Measurements from ENCODE around the gene VRK3.
A peak's percentile ranks its signal among the peaks of the same experiment; 100 is the strongest.
"Not testable (repeated sequence)": the region's sequence is repeated elsewhere in the genome, so short reads cannot be mapped to it uniquely, and the experiment has no call there.

VRK3 gene

DNA sequence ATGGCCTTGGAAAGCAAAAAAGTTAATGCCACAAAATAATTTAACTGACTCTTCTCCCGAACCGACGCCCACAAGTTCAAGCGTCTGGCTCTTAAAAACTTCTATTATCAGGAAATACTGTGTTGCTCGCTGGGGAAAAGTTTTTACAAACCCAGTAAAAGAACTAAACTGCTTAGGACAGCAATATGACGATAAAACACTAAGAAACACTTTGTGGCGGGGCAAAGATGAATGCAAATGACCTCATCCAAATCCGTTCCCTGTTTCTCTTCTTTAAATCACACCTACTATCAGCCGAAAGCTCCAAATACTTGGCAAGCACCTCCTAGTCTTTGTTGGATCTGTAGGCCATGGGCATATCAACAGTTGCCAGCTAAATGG is 69.1 kb downstream of the VRK3 start:
- DNase-seq (ENCODE audit: low read depth in 2 of 2), result no peak

DNA sequence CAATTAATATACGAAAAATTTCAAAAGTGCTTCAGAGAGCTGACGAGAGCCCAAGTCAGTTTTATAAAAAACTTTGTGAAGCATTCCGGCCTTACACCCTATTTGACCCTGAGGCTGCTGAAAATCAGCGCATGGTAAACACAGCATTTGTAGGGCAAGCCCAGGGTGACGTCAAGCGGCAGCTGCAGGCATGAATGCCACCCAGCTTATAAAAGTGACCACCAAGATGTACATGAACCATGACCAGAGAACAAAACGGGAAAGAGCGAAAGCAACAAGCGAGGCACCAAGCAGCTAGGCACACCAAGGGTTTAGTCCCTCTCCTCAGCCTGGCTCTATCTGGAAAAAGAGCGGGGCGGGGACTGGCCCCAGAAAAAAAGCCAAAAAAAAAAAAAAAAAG is 70.2 kb downstream of the VRK3 start:
- DNase-seq (ENCODE audit: low read depth in 2 of 2), result no peak

DNA sequence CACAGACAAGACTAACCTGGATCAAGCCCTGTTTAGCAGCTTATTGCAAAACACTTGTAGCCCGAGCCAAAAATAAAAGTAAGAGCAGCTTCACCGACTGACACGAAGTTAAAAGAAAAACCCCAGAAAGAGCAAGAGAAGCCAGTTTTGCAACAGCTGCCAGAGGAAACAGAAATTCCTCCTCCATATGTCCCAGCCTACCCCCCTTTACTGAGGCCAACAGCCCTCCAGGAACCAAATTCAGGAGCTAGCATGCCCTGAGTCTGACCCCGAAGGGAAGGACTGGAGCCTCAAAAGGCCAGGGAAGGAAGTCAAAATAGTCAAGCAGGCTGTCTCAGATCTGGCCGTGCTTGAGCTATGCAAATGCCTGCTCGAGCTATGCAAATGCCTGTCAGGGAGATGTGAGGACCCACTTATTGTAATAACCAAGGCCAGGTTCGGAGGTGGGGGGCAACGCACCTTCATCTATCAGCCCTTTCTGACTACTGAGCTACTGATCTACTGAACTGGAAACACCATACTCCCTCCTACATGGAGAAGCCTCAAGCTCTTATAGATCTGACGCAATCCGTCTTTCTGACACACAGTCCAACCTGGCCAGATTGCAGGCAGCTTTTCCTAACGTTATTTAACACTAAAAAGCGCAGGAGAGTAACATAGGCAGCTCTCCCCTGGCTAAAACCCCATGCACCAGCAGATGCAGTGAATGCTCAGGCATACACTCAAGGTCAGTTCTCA is 70.9 kb downstream of the VRK3 start:
- no peak for DNase-seq (ENCODE audit: low read depth in 2 of 2)

- DNase-seq (ENCODE audit: low read depth in 2 of 2), result no peak
These were observed 71.8 kb downstream of the VRK3 start for GRCh38 chr19:49953416-49953815.

GRCh38 chr19:49952906-49953305 is 72.3 kb downstream of the VRK3 start:
- no peak for DNase-seq (ENCODE audit: low read depth in 2 of 2)

GRCh38 chr19:49952479-49952836 is 72.7 kb downstream of the VRK3 start:
- DNase-seq (ENCODE audit: low read depth in 2 of 2), result no peak

DNA sequence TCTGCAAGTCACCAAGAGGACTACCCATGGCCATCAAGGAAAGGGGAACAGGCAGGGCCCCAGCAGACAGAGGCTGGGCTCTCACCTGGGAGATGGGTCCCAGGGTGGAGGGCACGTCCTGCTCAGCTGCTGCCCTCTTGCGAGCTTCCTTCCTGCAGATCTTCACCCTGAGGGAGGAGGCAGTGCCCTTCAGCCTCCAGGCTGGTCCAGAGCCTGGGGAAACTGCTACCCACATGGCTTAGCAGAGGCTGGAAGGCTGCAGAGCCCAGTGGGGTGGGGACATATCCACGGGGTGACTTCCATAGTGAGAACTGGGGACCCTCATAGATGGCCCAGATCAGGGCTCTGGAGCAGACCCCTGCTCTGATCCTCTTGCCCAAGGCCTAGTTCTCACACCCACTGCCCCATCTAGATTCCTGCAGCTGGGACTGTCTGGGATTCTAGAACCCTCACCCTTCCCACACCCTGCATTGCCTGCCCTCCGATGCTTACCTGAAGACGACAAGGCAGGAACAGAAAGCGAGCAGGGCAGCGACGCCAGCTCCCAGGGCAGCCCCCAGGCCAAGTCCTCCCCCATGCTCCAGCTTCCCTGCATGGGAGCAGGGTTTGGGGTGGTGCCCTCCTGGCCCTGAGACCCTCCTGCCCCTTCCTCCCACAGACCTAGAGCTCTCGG is 73.2 kb downstream of the VRK3 start:
- DNase-seq (ENCODE audit: low read depth in 2 of 2), result no peak

DNA sequence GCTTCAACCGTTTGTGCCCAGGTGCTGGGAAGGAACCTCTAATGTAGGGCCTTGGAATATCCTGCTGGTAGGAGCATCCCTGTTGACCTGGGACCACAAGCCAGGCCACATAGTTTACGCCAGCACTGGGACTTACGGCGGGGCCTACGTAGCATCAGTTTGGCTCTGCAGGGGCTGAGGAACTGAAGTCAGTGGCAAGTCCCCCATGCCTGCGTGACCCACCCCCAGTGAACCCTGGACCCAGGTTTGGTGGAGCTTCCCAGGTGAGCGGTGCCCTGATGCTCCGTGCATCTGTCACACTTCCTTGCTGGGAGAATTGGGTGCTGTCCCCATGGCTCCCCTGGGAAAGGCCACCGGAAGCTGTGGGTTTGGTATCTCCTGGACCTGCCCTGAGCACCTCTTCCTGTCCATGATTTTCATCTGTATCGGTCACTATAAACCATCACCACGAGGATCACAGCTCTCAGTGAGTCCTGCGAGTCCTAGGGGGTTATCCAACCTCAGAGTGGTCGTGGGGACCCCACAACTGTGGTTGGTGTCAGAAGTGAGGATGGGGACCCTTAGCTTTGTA is 74.1 kb downstream of the VRK3 start:
- DNase-seq (ENCODE audit: low read depth in 2 of 2), result no peak

GRCh38 chr19:49950590-49950948 is 74.6 kb downstream of the VRK3 start:
- DNase-seq (ENCODE audit: low read depth in 2 of 2), result no peak

DNA sequence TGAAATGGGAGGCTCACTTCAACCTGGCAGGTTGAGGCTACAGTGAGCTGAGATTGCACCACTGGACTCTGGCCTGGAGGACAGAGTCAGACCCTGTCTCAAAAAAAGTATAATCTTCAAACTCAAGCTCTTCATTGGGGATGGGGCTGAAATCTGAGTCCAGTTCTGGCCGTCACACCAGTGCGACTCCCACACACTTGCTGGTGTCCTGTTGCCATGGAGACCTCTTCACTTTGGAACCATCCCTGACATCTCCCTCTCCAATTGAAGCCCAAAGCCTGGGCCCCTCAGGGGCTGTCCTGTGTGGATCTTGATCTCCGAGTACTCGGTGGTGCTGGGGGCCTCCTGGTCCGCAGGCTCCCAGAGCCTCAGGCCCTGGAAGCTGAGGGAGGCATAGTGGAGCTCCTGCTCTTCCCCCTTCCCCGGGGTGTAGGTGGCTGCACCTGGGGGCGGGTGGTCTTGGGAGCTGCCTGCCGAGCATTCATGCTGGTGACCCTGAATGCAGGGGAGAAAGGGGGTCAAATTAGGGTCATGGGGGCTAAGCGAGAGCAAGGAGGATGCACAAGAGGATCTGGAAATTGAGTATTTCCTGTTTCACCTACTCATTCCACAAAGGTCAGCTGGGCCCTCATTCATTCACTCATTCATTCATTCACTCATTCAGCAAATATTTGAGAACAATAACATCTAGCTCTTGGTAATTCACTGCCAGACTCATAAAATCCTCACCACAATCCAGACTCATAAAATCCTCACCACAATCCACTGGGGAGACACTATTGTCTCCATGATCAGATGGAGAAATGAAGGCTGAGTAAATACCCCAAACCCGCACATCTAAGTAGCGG is 75.2 kb downstream of the VRK3 start:
- DNase-seq (ENCODE audit: low read depth in 2 of 2), result no peak

- DNase-seq (ENCODE audit: low read depth in 2 of 2), result no peak
These were observed 78.8 kb downstream of the VRK3 start for GRCh38 chr19:49946415-49946814.

DNA sequence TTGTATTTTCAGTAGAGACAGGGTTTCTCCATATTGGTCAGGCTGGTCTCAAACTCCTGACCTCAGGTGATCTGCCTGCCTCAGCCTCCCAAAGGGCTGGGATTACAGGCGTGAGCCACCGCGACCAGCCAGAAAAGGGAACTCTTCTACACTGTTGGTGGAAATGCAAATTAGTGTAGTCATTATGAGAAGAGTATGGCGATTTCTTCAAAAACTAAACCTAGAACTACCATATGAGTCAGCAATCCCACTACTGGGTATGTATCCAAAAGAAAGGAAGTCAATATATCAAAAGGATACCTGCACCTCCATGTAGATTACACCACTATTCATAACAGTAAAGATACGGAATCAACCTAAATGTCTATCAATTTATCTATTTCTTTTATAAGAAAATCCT is 80.6 kb downstream of the VRK3 start:
- DNase-seq (ENCODE audit: low read depth in 2 of 2), result not testable (repeated sequence)

DNA sequence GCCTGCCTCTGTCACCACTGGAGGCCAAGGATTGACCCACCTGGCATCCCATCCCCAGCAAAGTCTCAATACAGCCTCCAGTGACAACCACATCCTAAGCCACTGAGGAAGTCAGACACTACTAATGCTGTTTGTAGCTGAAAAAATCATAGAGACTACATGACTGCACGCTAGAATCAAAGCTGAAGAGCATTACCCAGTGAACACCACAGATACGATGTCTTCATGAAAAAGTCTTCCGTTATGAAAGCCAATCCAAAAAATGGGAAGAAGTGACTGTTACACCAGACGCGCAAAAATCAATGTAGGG is 84.7 kb downstream of the VRK3 start:
- DNase-seq (ENCODE audit: low read depth in 2 of 2), result no peak

- no peak for DNase-seq (ENCODE audit: low read depth in 2 of 2)
These were observed 85.3 kb downstream of the VRK3 start for GRCh38 chr19:49939721-49940481.

DNA sequence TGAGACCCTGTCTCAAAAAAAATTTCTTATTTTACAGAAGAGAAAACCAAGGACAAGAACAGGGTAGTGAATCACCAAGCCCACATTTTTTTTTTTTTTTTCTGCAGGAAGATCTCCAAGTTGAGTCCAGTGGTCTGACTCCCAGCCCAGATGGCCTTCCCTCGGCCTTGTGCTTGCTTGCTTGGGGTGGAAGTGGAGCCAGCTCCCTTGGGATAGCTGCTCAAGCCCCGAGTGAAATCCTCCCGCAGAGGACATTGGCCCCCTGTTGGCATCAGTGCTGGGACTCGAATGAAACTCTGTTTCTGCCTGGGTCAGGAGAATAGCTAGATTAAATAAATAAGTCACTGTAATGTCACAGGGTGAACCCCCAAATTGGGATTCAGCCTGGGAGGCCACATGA is 86.5 kb downstream of the VRK3 start:
- DNase-seq (ENCODE audit: low read depth in 2 of 2), result no peak

GRCh38 chr19:49937750-49938381 is 87.3 kb downstream of the VRK3 start:
- DNase-seq (ENCODE audit: low read depth in 2 of 2), result peak; percentile 62 to 68

- DNase-seq (ENCODE audit: low read depth in 2 of 2), result no peak
These were observed 88.6 kb downstream of the VRK3 start for GRCh38 chr19:49936549-49936948.

DNA sequence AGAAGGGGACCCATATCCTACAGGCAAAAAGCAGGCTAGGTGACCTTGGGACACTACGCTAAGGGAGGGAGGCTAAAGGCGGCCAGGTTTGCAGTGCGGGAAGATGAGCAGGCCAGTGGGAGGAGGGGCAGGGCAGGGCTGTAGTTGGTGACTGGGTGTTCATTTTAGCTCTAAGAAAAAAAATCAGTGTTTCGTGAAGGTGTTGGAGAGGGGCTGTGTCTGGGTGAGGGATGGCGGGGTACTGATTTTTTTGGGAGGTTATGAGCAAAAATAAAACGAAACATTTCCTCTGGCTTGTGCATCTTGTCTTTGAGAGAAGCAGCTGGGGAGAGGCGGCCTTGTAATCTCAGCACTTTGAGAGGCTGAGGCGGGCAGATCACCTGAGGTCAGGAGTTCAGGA is 91.5 kb downstream of the VRK3 start:
- no peak for DNase-seq (ENCODE audit: low read depth in 2 of 2)

DNA sequence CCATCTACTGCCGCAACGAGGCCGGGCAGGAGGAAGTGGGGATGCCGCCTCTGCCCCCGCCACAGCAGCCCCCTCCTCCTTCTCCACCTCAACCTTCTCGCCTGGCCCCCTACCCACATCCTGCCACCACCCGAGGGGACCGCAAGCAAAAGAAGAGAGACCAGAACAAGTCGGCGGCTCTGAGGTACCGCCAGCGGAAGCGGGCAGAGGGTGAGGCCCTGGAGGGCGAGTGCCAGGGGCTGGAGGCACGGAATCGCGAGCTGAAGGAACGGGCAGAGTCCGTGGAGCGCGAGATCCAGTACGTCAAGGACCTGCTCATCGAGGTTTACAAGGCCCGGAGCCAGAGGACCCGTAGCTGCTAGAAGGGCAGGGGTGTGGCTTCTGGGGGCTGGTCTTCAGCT is 92.4 kb downstream of the VRK3 start:
- no peak for DNase-seq (ENCODE audit: low read depth in 2 of 2)

- DNase-seq (ENCODE audit: low read depth in 2 of 2), result no peak
These were observed 93.1 kb downstream of the VRK3 start for GRCh38 chr19:49932041-49932451.

DNA sequence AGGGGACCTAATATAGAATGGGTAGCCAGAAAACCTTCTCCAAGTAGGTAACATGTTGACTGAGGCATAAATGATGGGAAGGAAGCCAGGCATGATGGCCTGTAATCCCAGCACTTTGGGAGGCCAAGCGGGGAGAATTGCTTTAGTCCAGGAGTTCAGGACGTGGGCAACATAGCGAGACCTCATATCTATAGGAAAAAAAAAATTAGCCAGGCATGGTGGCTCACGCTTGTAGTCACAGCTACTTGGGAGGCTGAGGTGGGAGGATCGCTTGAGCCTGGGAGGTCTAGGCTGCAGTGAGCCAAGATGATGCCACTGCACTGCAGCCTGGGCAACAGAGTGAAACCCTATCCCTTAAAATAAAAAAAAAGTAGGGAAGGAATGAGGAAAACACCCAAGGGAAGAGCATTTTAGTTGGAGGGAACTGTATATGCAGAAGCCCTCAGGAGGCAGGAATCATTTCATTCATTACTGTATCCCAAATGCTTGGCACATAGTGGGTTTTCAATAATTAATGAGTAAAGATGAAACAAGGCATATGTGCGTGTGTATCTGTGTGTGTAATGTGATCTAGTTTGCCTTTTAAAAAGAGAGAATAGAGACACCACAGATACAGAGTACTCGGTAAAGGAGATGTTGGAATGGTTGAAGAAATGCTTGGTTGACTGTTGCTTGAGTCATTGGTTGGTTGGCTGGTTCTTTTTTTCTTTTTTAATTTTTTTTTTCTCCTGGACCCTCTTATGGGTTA is 93.7 kb downstream of the VRK3 start:
- DNase-seq (ENCODE audit: low read depth in 2 of 2), result no peak
